H1 (cell line): ENCODE results near the gene CCPG1. TPM values are rescaled to one million over a fixed set of nuclear protein-coding genes. Genes with fewer than 3 reads are reported as not detected.

Experiments
- CTCF ChIA-PET: fragments of 300-600 bp; sonication (Branson Sonifier 250); formaldehyde crosslinking; loops from one replicate; lab custom pipeline; 2021; ENCODE audit not compliant: partially characterized antibody; lab: Charles Lee
- POLR2A ChIA-PET: fragments of 300-600 bp; sonication (Branson Sonifier 250); formaldehyde crosslinking; loops from one replicate; lab custom pipeline; 2021; ENCODE audit warnings: inconsistent platforms; ENCODE audit not compliant: partially characterized antibody; lab: Charles Lee
- DNase-seq, 2 experiments: peaks; one replicate each; pipeline versions ENCODE4 v3.0.0 to v3.0.0-alpha.2; 2010 to 2022; ENCODE audit warnings: low spot score in 2 of 2, low read depth in 1 of 2, mixed read lengths in 1 of 2
- FAIRE-seq: peaks from 2 replicates; lab custom pipeline; 2011; peaks lifted over from hg19 to GRCh38; lab: Jason Lieb, UNC
- H2AFZ ChIP-seq: 2 replicates; pipeline ENCODE4 v1.8.1; 2012; ENCODE audit warnings: low read length, inconsistent platforms
- H2AK5ac ChIP-seq: 2 replicates; pipeline ENCODE4 v1.6.1; 2013; ENCODE audit warnings: low read depth, low read length
- H2BK120ac ChIP-seq: replicated peaks from 2 replicates; pipeline ENCODE3; 2013; ENCODE audit warnings: low read depth, low read length, inconsistent platforms
- H2BK12ac ChIP-seq: 2 replicates; pipeline ENCODE4 v1.6.1; 2013; ENCODE audit warnings: low read depth, low read length
- H2BK15ac ChIP-seq: 2 replicates; pipeline ENCODE4 v1.6.1; 2013; ENCODE audit warnings: low read length
- H2BK20ac ChIP-seq: 2 replicates; pipeline ENCODE4 v1.6.1; 2013; ENCODE audit warnings: low read length
- H2BK5ac ChIP-seq: 2 replicates; pipeline ENCODE4 v1.6.1; 2013; ENCODE audit warnings: low read depth, low read length
- H3K14ac ChIP-seq: 2 replicates; pipeline ENCODE4 v1.6.1; 2013; ENCODE audit warnings: inconsistent platforms; ENCODE audit not compliant: insufficient read length
- H3K18ac ChIP-seq: 2 replicates; pipeline ENCODE4 v1.6.1; 2013; ENCODE audit warnings: low read length; ENCODE audit errors: extremely low read depth
- H3K23ac ChIP-seq: 2 replicates; pipeline ENCODE4 v1.6.1; 2013; ENCODE audit warnings: inconsistent platforms; ENCODE audit not compliant: insufficient read length
- H3K23me2 ChIP-seq: 2 replicates; pipeline ENCODE4 v1.6.1; 2013; ENCODE audit warnings: low read depth, low read length
- H3K27ac ChIP-seq: 2 replicates; pipeline ENCODE4 v1.6.1; 2011; ENCODE audit warnings: low read depth, low read length, inconsistent platforms
- H3K27me3 ChIP-seq, 4 experiments: replicated peaks in 1 of 4; 1 replicate in 1 of 4; 2 replicates in 3 of 4; pipeline versions ENCODE4 v1.6.1 to v1.8.1; 2011 to 2013; ENCODE audit warnings: low read length in 3 of 4, mild to moderate bottlenecking in 3 of 4, inconsistent platforms in 2 of 4, mixed read lengths in 2 of 4, moderate library complexity in 1 of 4; ENCODE audit not compliant: control insufficient read depth in 3 of 4, insufficient read depth in 3 of 4; ENCODE audit errors: extremely low read depth in 1 of 4
- H3K36me3 ChIP-seq, 4 experiments: 2 replicates each; pipeline versions ENCODE4 v1.6.1 to v1.8.1; 2011 to 2013; ENCODE audit warnings: mild to moderate bottlenecking in 4 of 4, low read length in 3 of 4, moderate library complexity in 2 of 4, control low read depth in 1 of 4, inconsistent platforms in 1 of 4; ENCODE audit not compliant: insufficient read depth in 4 of 4, control insufficient read depth in 2 of 4
- H3K4ac ChIP-seq: replicated peaks from 2 replicates; pipeline ENCODE3; 2013; ENCODE audit warnings: low read length, low read depth, mixed read lengths, inconsistent platforms; ENCODE audit not compliant: insufficient read length
- H3K4me1 ChIP-seq, 4 experiments: replicated peaks in 1 of 4; 1 replicate in 1 of 4; 2 replicates in 3 of 4; pipeline versions ENCODE4 v1.6.1 to v1.8.1; 2011 to 2013; ENCODE audit warnings: low read length in 3 of 4, inconsistent platforms in 2 of 4, mixed read lengths in 1 of 4; ENCODE audit not compliant: insufficient read depth in 4 of 4, control insufficient read depth in 3 of 4
- H3K4me2 ChIP-seq, 2 experiments: 2 replicates each; pipeline versions ENCODE4 v1.6.1 to v1.8.1; 2011 to 2013; ENCODE audit warnings: low read depth in 2 of 2, low read length in 2 of 2, control low read depth in 1 of 2, inconsistent platforms in 1 of 2, mild to moderate bottlenecking in 1 of 2; ENCODE audit not compliant: insufficient read depth in 1 of 2
- H3K4me3 ChIP-seq, 4 experiments: fragments of 200-600, 300-600 bp in 1 of 4; sonication (generic), shearing (Covaris generic), sonication (Bioruptor Twin) in 1 of 4; 2 replicates each; pipeline versions ENCODE4 v1.5.1 to v1.8.1; 2011 to 2016; ENCODE audit warnings: low read length in 4 of 4, low read depth in 3 of 4, control low read depth in 2 of 4, inconsistent platforms in 2 of 4, mild to moderate bottlenecking in 2 of 4, mixed read lengths in 1 of 4, moderate library complexity in 1 of 4; ENCODE audit not compliant: insufficient read depth in 2 of 4; ENCODE audit errors: extremely low read depth in 1 of 4
- H3K56ac ChIP-seq: replicated peaks from 2 replicates; pipeline ENCODE3; 2013; ENCODE audit warnings: low read depth, mild to moderate bottlenecking, mixed read lengths, low read length, inconsistent platforms; ENCODE audit not compliant: insufficient read length
- H3K79me1 ChIP-seq: 2 replicates; pipeline ENCODE4 v1.6.1; 2013; ENCODE audit warnings: low read depth, low read length, control low read depth
- H3K79me2 ChIP-seq, 2 experiments: 2 replicates each; pipeline versions ENCODE4 v1.6.1 to v1.8.1; 2012 to 2013; ENCODE audit warnings: low read length in 2 of 2, mild to moderate bottlenecking in 2 of 2, inconsistent platforms in 1 of 2; ENCODE audit not compliant: insufficient read depth in 2 of 2, control insufficient read depth in 1 of 2
- H3K9ac ChIP-seq, 4 experiments: replicated peaks in 1 of 4; 1 replicate in 1 of 4; 2 replicates in 3 of 4; pipeline versions ENCODE4 v1.6.1 to v1.8.1; 2011 to 2013; ENCODE audit warnings: low read depth in 3 of 4, low read length in 3 of 4, control low read depth in 2 of 4, mild to moderate bottlenecking in 2 of 4, moderate library complexity in 2 of 4, inconsistent platforms in 1 of 4; ENCODE audit errors: extremely low read depth in 1 of 4
- H3K9me3 ChIP-seq, 2 experiments: 2 replicates each; pipeline versions ENCODE4 v1.6.1 to v1.8.1; 2012 to 2013; ENCODE audit warnings: mild to moderate bottlenecking in 2 of 2, moderate library complexity in 2 of 2, control low read depth in 1 of 2, inconsistent platforms in 1 of 2, low read depth in 1 of 2, low read length in 1 of 2, mixed read lengths in 1 of 2; ENCODE audit not compliant: insufficient read depth in 2 of 2
- H4K20me1 ChIP-seq, 2 experiments: replicated peaks in 1 of 2; 2 replicates each; pipeline versions ENCODE3 to v1.8.1; 2011 to 2013; ENCODE audit warnings: inconsistent platforms in 2 of 2, low read length in 2 of 2, mild to moderate bottlenecking in 1 of 2; ENCODE audit not compliant: insufficient read depth in 2 of 2, control insufficient read depth in 1 of 2
- H4K5ac ChIP-seq: 2 replicates; pipeline ENCODE4 v1.6.1; 2013; ENCODE audit warnings: low read length, low read depth, mixed read lengths, inconsistent platforms; ENCODE audit not compliant: insufficient read length
- H4K8ac ChIP-seq: 2 replicates; pipeline ENCODE4 v1.8.0; 2013; ENCODE audit warnings: mild to moderate bottlenecking, moderate library complexity, low read length, inconsistent platforms; ENCODE audit not compliant: insufficient read depth; ENCODE audit errors: extremely low read depth
- H4K91ac ChIP-seq: replicated peaks from 2 replicates; pipeline ENCODE3; 2013; ENCODE audit warnings: low read length, mixed read lengths, inconsistent platforms; ENCODE audit not compliant: insufficient read length
- ASH2L ChIP-seq: fragments of 200-600, 300-600 bp; sonication (generic); IDR thresholded peaks from one replicate; pipeline ENCODE4 v1.7.1; 2017; ENCODE audit warnings: low read length
- CBX5 ChIP-seq: fragments of 300-800, 300-1000 bp; sonication (generic); IDR thresholded peaks from 2 replicates; pipeline ENCODE4 v1.7.1; 2016; ENCODE audit warnings: antibody characterized with exemption, low read length, low read depth
- EZH2 ChIP-seq: fragments of 200-600 bp; sonication (generic); IDR thresholded peaks from 2 replicates; pipeline ENCODE4 v1.7.1; 2012; ENCODE audit warnings: low read depth, mild to moderate bottlenecking, moderate library complexity, low read length, inconsistent platforms; ENCODE audit not compliant: severe bottlenecking
- KDM1A ChIP-seq: fragments of 200-600, 300-600 bp; sonication (generic); IDR thresholded peaks from 2 replicates; pipeline ENCODE4 v1.7.1; 2016; ENCODE audit warnings: mild to moderate bottlenecking, low read length, borderline replicate concordance
- PHF8 ChIP-seq: fragments of 200-600 bp; sonication (generic); conservative IDR thresholded peaks from 2 replicates; pipeline ENCODE4 v1.7.1; 2012; ENCODE audit warnings: low read depth, mild to moderate bottlenecking, inconsistent platforms, low read length, moderate library complexity
- POLR2AphosphoS5 ChIP-seq: IDR thresholded peaks from 2 replicates; pipeline ENCODE4 v1.6.1; 2011; ENCODE audit warnings: low read depth, low read length
- SAP30 ChIP-seq: fragments of 300-600 bp; sonication (generic); IDR thresholded peaks from 2 replicates; pipeline ENCODE4 v1.7.1; 2012; ENCODE audit warnings: low read length, moderate library complexity, mild to moderate bottlenecking, inconsistent platforms; ENCODE audit not compliant: insufficient read depth, insufficient replicate concordance
- WGBS, 2 experiments: shearing (Covaris generic) in 1 of 2; methylation state at CpG; one replicate each; pipeline versions ENCODE4 v1.1.6 to v1.1.7; 2013 to 2015; ENCODE audit warnings: low lambda C conversion rate in 2 of 2, mixed read lengths in 2 of 2, inconsistent platforms in 1 of 2, low coverage in 1 of 2, missing lambda C conversion rate in 1 of 2; ENCODE audit not compliant: insufficient replicate concordance in 2 of 2, insufficient coverage in 1 of 2, insufficient read length in 1 of 2; ENCODE audit errors: extremely low coverage in 1 of 2, missing lambda C conversion rate in 1 of 2; 5-methylcytosine and 5-hydroxymethylcytosine counted together
- polyA plus RNA-seq, 7 experiments: library from polyadenylated mRNA; depleted of rRNA in 3 of 7; stranded (reverse) in 5 of 7; unstranded in 2 of 7; fragments of >200 nt in 5 of 7; fragments of 200-250 nt in 2 of 7; gene quantifications; 1 replicate in 5 of 7; 2 replicates in 1 of 7; 4 replicates in 1 of 7; pipeline versions ENCODE4 v1.2.1 to v1.2.3, GENCODE V29; 2011 to 2013; ENCODE audit warnings: missing spikeins in 2 of 7, mixed read lengths in 2 of 7
- total RNA-seq: library from RNA; stranded (reverse); fragmentation: NEBNext Ultra II Directional; extraction: Animal tissue kit (Norgen Biotek cat#: 25700); gene quantifications from 2 replicates; pipeline ENCODE4 v1.2.1, GENCODE V29; 2021
- TF ChIP-seq, protein P1 (sequence below): IDR thresholded peaks from 2 replicates; pipeline ENCODE4 v1.6.1; 2012; ENCODE audit warnings: inconsistent platforms
- TF ChIP-seq, protein P2 (sequence below): IDR thresholded peaks from 2 replicates; pipeline ENCODE4 v1.6.1; 2012; ENCODE audit warnings: inconsistent platforms

Gene CCPG1
- total and polyA plus RNA-seq, 2 of the 8 experiments (the other 6 are each of a cell fraction or from before 2014, with no cell fraction given) = 2.3 to 13.2 TPM

DNA sequence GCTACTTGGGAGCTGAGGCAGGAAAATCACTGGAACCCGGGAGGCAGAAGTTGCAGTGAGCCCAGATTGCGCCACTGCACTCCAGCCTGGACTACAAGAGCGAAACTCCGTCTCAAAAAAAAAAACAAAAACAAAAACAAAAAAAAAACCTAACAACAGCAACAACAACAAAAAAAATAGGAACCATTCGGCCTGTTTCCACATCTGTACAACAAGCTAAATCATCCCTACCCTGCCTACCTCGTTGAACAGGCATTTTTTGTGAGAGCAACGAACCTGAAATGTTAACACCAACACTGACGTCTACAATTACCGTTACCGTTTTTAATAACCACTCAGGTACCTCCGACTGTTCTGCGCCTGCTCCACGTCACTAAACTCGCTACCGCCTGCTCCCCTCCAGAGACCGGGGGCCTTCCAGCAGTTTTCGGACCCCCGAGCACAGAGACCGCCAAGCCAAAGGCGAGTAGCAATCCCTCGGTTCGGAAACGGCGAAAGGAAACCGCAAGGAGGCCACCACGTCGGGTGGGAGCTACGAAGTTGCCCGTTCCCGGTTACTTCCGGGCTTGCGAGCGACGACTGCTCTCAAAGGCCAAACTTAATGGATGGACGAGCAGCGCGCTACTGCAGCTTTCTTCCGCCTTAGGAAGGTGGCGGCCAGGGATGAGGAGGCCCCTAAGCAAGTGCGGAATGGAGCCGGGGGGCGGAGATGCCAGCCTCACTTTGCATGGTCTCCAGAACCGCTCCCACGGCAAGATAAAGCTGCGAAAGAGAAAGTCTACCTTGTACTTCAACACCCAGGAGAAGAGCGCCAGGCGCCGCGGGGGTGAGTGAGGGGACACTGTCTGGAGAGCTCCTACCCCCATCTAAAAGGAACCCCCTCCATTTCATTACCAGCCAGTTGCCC lies 89.3 kb downstream of the CCPG1 start, which contains the start of the genes PIGB and PIGBOS1:
PIGB (plus strand) TSS at position 635 of the 907 bp plus-strand sequence; CDS start at position 664, 29 bp downstream.
PIGBOS1 (minus strand) TSS at position 536 of the 907 bp plus-strand sequence. CDS start 1,331 bp downstream, outside the sequence.
- FAIRE-seq (no peak), DNase-seq (peak; percentile 74 to 83)
- CTCF ChIA-PET = interaction anchor here (0.6 to 2.1 kb wide), 5 partner anchors 14 to 234 kb away, joined by 3 to 10 read pairs (median 4); partner anchors contain the start of genes CCPG1 and PIERCE2
- Histone ChIP-seq H3K27me3 (no peaks in the 10 kb centered on the region), H3K79me1 (no peaks in the 10 kb centered on the region), H2BK12ac (peak within 1 kb of the TSS; percentile 76; the same call in 1 of the 2 replicates), H2BK15ac (no peak within 1 kb of the TSS), H4K8ac (peak within 1 kb of the TSS; percentile 93; the same call in 1 of the 2 replicates), H2AFZ (peak within 1 kb of the TSS; percentile 78), H3K18ac (peak within 1 kb of the TSS; percentile 73; the same call in 1 of the 2 replicates), H2AK5ac (no peak within 1 kb of the TSS), H2BK5ac (peak within 1 kb of the TSS; percentile 57), H4K5ac (peak within 1 kb of the TSS; percentile 84), H3K4me2 (peak within 1 kb of the TSS; percentile 73 to 81), H3K4me3 (peak within 1 kb of the TSS; percentile 75 to 88 (median 82)), H3K79me2 (peaks cover 0 to 3% of the 10 kb centered on the region in 2 experiments; a peak in 1 of 4 replicates), H4K91ac (peak within 1 kb of the TSS; percentile 63), H3K9me3 (no peaks in the 10 kb centered on the region), H3K4ac (no peak within 1 kb of the TSS), H3K9ac (peak within 1 kb of the TSS; percentile 75 to 82 (median 78)), H3K23me2 (peaks cover 2% of the 10 kb centered on the region; the same call in 1 of the 2 replicates), H3K14ac (no peak within 1 kb of the TSS), H3K23ac (no peak within 1 kb of the TSS), H4K20me1 (no peaks in the 10 kb centered on the region), H3K56ac (no peak within 1 kb of the TSS), H3K4me1 (peaks cover 0 to 2% (median 0%) of the 10 kb centered on the region in 4 experiments; a peak in 1 of 7 replicates), H2BK20ac (no peak within 1 kb of the TSS), H3K36me3 (no peaks in the 10 kb centered on the region), H2BK120ac (no peak within 1 kb of the TSS), H3K27ac (peak within 1 kb of the TSS; percentile 74)
- POLR2A ChIA-PET = interaction anchor here (0.7 to 1.7 kb wide), 12 partner anchors 10 to 680 kb away, joined by 3 to 5 read pairs (median 3); partner anchors contain the start of genes CCPG1, PIERCE2 and RSL24D1
- WGBS, 2 experiments = 8% methylated on average over 47 of the region's 49 CpGs; no CpG with 5 or more reads in 1 of the 2 experiments
- TF ChIP-seq POLR2AphosphoS5 (peak; percentile 81), ASH2L (peak; percentile 97), PHF8 (peak; percentile 71), EZH2 (no peak), KDM1A (no peak), SAP30 (peak; percentile 77), CBX5 (no peak)
- TF ChIP-seq, protein P1, sequence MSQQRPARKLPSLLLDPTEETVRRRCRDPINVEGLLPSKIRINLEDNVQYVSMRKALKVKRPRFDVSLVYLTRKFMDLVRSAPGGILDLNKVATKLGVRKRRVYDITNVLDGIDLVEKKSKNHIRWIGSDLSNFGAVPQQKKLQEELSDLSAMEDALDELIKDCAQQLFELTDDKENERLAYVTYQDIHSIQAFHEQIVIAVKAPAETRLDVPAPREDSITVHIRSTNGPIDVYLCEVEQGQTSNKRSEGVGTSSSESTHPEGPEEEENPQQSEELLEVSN = peak; percentile 35; the same call in 1 of the 2 replicates
- TF ChIP-seq, protein P2, sequence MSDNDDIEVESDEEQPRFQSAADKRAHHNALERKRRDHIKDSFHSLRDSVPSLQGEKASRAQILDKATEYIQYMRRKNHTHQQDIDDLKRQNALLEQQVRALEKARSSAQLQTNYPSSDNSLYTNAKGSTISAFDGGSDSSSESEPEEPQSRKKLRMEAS = peak; percentile 49
